ENCODE results near the gene NEBL.

- TF ChIP-seq CTCF (IDR thresholded peaks at IDR 0.05): no peak
- TF ChIP-seq POLR2A (IDR thresholded peaks at IDR 0.05): no peak
Measured at GRCh38 chr10:20817646-20818045, 79.5 kb downstream of the NEBL start.

Data from right lobe of liver (tissue), 4 donors.